DND-41 (cell line): ENCODE measurements around the gene RNF41.
A peak's percentile ranks its signal among the peaks of the same experiment; 100 is the strongest.

Experiments used
- ATAC-seq: fragments of 200-7000 bp; cut with Tn5 transposase; 3 replicates; pipeline ENCODE4 v1.9.1; 2021; ENCODE audit warnings: low read depth; ENCODE audit not compliant: insufficient read depth
- DNase-seq: peaks from one replicate; pipeline ENCODE4 v3.0.0-alpha.2; 2020
- H2AFZ ChIP-seq: 2 replicates; pipeline ENCODE4 v1.6.0; 2012; ENCODE audit warnings: low read depth, low read length
- H3K27ac ChIP-seq: 2 replicates; pipeline ENCODE4 v1.5.1; 2012; ENCODE audit warnings: low read length, inconsistent platforms
- H3K27me3 ChIP-seq: fragments of 200-600 bp; sonication (generic); 2 replicates; pipeline ENCODE4 v1.6.0; 2012; ENCODE audit warnings: low read length, mild to moderate bottlenecking, inconsistent platforms; ENCODE audit not compliant: insufficient read depth, poor library complexity
- H3K36me3 ChIP-seq: 2 replicates; pipeline ENCODE4 v1.5.1; 2012; ENCODE audit warnings: low read length, inconsistent platforms; ENCODE audit not compliant: insufficient read depth
- H3K4me1 ChIP-seq: 2 replicates; pipeline ENCODE4 v1.5.1; 2012; ENCODE audit warnings: mild to moderate bottlenecking, low read length; ENCODE audit not compliant: insufficient read depth
- H3K4me2 ChIP-seq: 2 replicates; pipeline ENCODE4 v1.6.0; 2012; ENCODE audit warnings: mild to moderate bottlenecking, moderate library complexity, low read length, inconsistent platforms; ENCODE audit not compliant: insufficient read depth
- H3K4me3 ChIP-seq, 2 experiments: fragments of 200-600 bp in 1 of 2; shearing (Covaris generic) in 1 of 2; 2 replicates each; pipeline ENCODE4 v1.5.1; 2012 to 2016; ENCODE audit warnings: inconsistent platforms in 2 of 2, low read length in 2 of 2, mild to moderate bottlenecking in 2 of 2, low read depth in 1 of 2, moderate library complexity in 1 of 2
- H3K79me2 ChIP-seq: 2 replicates; pipeline ENCODE4 v1.6.0; 2012; ENCODE audit warnings: low read length, inconsistent platforms; ENCODE audit not compliant: insufficient read depth
- H3K9ac ChIP-seq: 2 replicates; pipeline ENCODE4 v1.6.0; 2012; ENCODE audit warnings: low read depth, mild to moderate bottlenecking, inconsistent platforms, low read length, moderate library complexity
- H3K9me3 ChIP-seq: 2 replicates; pipeline ENCODE4 v1.5.1; 2012; ENCODE audit warnings: low read length, moderate library complexity, mild to moderate bottlenecking, inconsistent platforms; ENCODE audit not compliant: insufficient read depth, severe bottlenecking
- H4K20me1 ChIP-seq: 2 replicates; pipeline ENCODE4 v1.6.0; 2012; ENCODE audit warnings: low read length; ENCODE audit not compliant: insufficient read depth
- CTCF ChIP-seq: IDR thresholded peaks from 2 replicates; pipeline ENCODE4 v1.5.1; 2012; ENCODE audit warnings: borderline replicate concordance, low read length, moderate library complexity, mild to moderate bottlenecking; ENCODE audit not compliant: poor library complexity, severe bottlenecking; ENCODE audit errors: extremely low read depth
- EZH2 ChIP-seq: IDR thresholded peaks from 3 replicates; pipeline ENCODE4 v1.6.1; 2012; ENCODE audit warnings: borderline replicate concordance, low read depth, mild to moderate bottlenecking, moderate library complexity, low read length, inconsistent platforms; ENCODE audit not compliant: severe bottlenecking

Gene RNF41

GRCh38 chr12:56234746-56235436, 13.2 kb upstream of the RNF41 start:
- DNase-seq = no peak
- TF ChIP-seq CTCF (no peak), EZH2 (no peak)
- no peaks in the 10 kb centered on the region for H3K79me2 ChIP-seq
- no peaks in the 10 kb centered on the region for H3K27me3 ChIP-seq
- no peak overlapping the region for H2AFZ ChIP-seq
- no peaks in the 10 kb centered on the region for H3K4me1 ChIP-seq
- H3K4me3 ChIP-seq = no peak overlapping the region
- ATAC-seq = peak; percentile 15; the same call in 1 of the 3 replicates
- no peak overlapping the region for H3K4me2 ChIP-seq
- peaks cover 37% of the 10 kb centered on the region for H3K36me3 ChIP-seq
- H3K27ac ChIP-seq = no peak overlapping the region
- no peaks in the 10 kb centered on the region for H3K9me3 ChIP-seq
- H4K20me1 ChIP-seq = 0 out of 2 replicates have a peak, but pooled peaks cover 5% of the 10 kb centered on the region
- no peak overlapping the region for H3K9ac ChIP-seq

- Histone ChIP-seq H3K4me2 (no peak overlapping the region), H3K4me3 (no peak overlapping the region), H3K36me3 (peaks cover 10% of the 10 kb centered on the region; the same call in 1 of the 2 replicates), H3K9me3 (no peaks in the 10 kb centered on the region), H3K27ac (no peak overlapping the region), H2AFZ (no peak overlapping the region), H3K4me1 (peaks cover 2% of the 10 kb centered on the region; the same call in 1 of the 2 replicates), H3K9ac (no peak overlapping the region), H4K20me1 (no peaks in the 10 kb centered on the region), H3K79me2 (0 out of 2 replicates have a peak, but pooled peaks cover under 1% of the 10 kb centered on the region), H3K27me3 (no peaks in the 10 kb centered on the region)
- no peak for DNase-seq
- TF ChIP-seq CTCF (no peak), EZH2 (no peak)
- ATAC-seq = no peak
Observed at GRCh38 chr12:56231184-56231582, 9.5 kb upstream of the RNF41 start.

GRCh38 chr12:56230432-56231183, 8.9 kb upstream of the RNF41 start:
- Histone ChIP-seq H4K20me1 (no peaks in the 10 kb centered on the region), H3K4me1 (peaks cover 7% of the 10 kb centered on the region), H3K79me2 (peaks cover 4% of the 10 kb centered on the region), H2AFZ (no peak overlapping the region), H3K36me3 (peaks cover 11% of the 10 kb centered on the region), H3K9ac (no peak overlapping the region), H3K27ac (no peak overlapping the region), H3K9me3 (no peaks in the 10 kb centered on the region), H3K4me3 (no peak overlapping the region), H3K4me2 (no peak overlapping the region), H3K27me3 (no peaks in the 10 kb centered on the region)
- no peak for TF ChIP-seq CTCF
- TF ChIP-seq EZH2 = no peak
- DNase-seq = no peak
- ATAC-seq = no peak
